Hematopoietic multipotent progenitor cell (in vitro differentiated cells): ENCODE results near the gene KCNG2. TPM values are rescaled to one million over a fixed set of nuclear protein-coding genes. Genes with fewer than 3 reads are reported as not detected.

Source experiments
- DNase-seq, 3 donors: peaks; one replicate each; pipeline ENCODE4 v3.0.0-alpha.2; 2011 to 2015; ENCODE audit warnings: low read depth in 2 of 3, low spot score in 2 of 3
- total RNA-seq: library from RNA; depleted of rRNA; stranded (reverse); fragments of >200 nt; gene quantifications from one replicate; pipeline ENCODE4 v1.2.3, GENCODE V29; 2012

KCNG2 gene
- total RNA-seq, 1 donor = 14.8 TPM

GRCh38 chr18:79917169-79917852, 119.6 kb downstream of the KCNG2 start:
- DNase-seq = no peak

GRCh38 chr18:79917853-79918614, 120.3 kb downstream of the KCNG2 start:
- DNase-seq = no peak

GRCh38 chr18:79918615-79919011, 120.9 kb downstream of the KCNG2 start:
- no peak for DNase-seq

- no peak for DNase-seq
These were observed 121.4 kb downstream of the KCNG2 start for GRCh38 chr18:79919089-79919488.

- no peak for DNase-seq
These were observed 124.5 kb downstream of the KCNG2 start for GRCh38 chr18:79921984-79922965.

GRCh38 chr18:79922971-79923411, 125.3 kb downstream of the KCNG2 start:
- no peak for DNase-seq

- DNase-seq = no peak
These were observed 126.3 kb downstream of the KCNG2 start for GRCh38 chr18:79923896-79924585.

GRCh38 chr18:79924814-79925731, 127.3 kb downstream of the KCNG2 start:
- no peak for DNase-seq

GRCh38 chr18:79926306-79926705, 128.6 kb downstream of the KCNG2 start:
- no peak for DNase-seq

GRCh38 chr18:79926715-79927606, 129.2 kb downstream of the KCNG2 start:
- no peak for DNase-seq

- no peak for DNase-seq
These were observed 130.1 kb downstream of the KCNG2 start for GRCh38 chr18:79927607-79928562.

GRCh38 chr18:79928563-79928960, 130.8 kb downstream of the KCNG2 start:
- DNase-seq = no peak

- peak in 1 of 3 donors; percentile 48 for DNase-seq
These were observed 132.4 kb downstream of the KCNG2 start for GRCh38 chr18:79930020-79930642.

- no peak for DNase-seq
These were observed 133.7 kb downstream of the KCNG2 start for GRCh38 chr18:79931475-79931874.

- DNase-seq = peak in 1 of 3 donors; percentile 47
These were observed 135.2 kb downstream of the KCNG2 start for GRCh38 chr18:79932907-79933306.

GRCh38 chr18:79933765-79934164, 136.0 kb downstream of the KCNG2 start:
- no peak for DNase-seq
